ENCODE data around the gene NDUFAF8.

The NDUFAF8 gene

DNA sequence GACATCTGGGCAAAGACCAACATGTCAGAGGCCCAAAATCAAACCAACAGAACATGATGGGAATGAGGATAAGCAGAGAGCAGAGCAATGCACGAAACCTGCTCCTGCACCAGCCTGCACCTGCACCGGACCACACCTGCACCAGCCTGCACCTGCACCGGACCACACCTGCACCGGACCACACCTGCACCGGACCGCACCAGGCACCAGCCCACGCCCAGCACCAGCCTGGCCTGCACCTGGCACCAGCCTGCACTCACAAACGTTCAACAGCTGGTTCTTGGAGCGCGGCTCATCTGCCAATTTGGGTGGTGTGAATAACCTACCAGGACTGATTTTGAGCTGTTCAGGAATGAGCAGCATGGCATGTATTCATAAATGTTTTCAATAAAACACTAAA, 34.5 kb upstream of the NDUFAF8 start:
- TF ChIP-seq ISL1 (CRISPR knock-in tag; IDR thresholded peaks at IDR 0.05) = no peak
- TF ChIP-seq CSDC2 (CRISPR knock-in tag; IDR thresholded peaks at IDR 0.05) = no peak
- TF ChIP-seq ZC3H10 (CRISPR knock-in tag; IDR thresholded peaks at IDR 0.05) = no peak
- TF ChIP-seq, protein P1, sequence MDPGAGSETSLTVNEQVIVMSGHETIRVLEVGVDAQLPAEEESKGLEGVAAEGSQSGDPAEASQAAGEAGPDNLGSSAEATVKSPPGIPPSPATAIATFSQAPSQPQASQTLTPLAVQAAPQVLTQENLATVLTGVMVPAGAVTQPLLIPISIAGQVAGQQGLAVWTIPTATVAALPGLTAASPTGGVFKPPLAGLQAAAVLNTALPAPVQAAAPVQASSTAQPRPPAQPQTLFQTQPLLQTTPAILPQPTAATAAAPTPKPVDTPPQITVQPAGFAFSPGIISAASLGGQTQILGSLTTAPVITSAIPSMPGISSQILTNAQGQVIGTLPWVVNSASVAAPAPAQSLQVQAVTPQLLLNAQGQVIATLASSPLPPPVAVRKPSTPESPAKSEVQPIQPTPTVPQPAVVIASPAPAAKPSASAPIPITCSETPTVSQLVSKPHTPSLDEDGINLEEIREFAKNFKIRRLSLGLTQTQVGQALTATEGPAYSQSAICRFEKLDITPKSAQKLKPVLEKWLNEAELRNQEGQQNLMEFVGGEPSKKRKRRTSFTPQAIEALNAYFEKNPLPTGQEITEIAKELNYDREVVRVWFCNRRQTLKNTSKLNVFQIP (CRISPR knock-in tag; IDR thresholded peaks at IDR 0.05; ENCODE audit: borderline replicate concordance, low read depth) = no peak
- TF ChIP-seq ESRRG (CRISPR knock-in tag; IDR thresholded peaks at IDR 0.05) = no peak
- no peak for TF ChIP-seq SNAI2 (CRISPR knock-in tag; IDR thresholded peaks at IDR 0.05)
- TF ChIP-seq, protein P2, sequence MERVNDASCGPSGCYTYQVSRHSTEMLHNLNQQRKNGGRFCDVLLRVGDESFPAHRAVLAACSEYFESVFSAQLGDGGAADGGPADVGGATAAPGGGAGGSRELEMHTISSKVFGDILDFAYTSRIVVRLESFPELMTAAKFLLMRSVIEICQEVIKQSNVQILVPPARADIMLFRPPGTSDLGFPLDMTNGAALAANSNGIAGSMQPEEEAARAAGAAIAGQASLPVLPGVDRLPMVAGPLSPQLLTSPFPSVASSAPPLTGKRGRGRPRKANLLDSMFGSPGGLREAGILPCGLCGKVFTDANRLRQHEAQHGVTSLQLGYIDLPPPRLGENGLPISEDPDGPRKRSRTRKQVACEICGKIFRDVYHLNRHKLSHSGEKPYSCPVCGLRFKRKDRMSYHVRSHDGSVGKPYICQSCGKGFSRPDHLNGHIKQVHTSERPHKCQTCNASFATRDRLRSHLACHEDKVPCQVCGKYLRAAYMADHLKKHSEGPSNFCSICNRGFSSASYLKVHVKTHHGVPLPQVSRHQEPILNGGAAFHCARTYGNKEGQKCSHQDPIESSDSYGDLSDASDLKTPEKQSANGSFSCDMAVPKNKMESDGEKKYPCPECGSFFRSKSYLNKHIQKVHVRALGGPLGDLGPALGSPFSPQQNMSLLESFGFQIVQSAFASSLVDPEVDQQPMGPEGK (CRISPR knock-in tag; IDR thresholded peaks at IDR 0.05; ENCODE audit: borderline replicate concordance) = no peak
- TF ChIP-seq BACH2 (CRISPR knock-in tag; IDR thresholded peaks at IDR 0.05; ENCODE audit: borderline replicate concordance) = no peak
- TF ChIP-seq GLIS3 (CRISPR knock-in tag; IDR thresholded peaks at IDR 0.05) = no peak
- TF ChIP-seq RARB (CRISPR knock-in tag; IDR thresholded peaks at IDR 0.05) = no peak
- TF ChIP-seq, protein P3, sequence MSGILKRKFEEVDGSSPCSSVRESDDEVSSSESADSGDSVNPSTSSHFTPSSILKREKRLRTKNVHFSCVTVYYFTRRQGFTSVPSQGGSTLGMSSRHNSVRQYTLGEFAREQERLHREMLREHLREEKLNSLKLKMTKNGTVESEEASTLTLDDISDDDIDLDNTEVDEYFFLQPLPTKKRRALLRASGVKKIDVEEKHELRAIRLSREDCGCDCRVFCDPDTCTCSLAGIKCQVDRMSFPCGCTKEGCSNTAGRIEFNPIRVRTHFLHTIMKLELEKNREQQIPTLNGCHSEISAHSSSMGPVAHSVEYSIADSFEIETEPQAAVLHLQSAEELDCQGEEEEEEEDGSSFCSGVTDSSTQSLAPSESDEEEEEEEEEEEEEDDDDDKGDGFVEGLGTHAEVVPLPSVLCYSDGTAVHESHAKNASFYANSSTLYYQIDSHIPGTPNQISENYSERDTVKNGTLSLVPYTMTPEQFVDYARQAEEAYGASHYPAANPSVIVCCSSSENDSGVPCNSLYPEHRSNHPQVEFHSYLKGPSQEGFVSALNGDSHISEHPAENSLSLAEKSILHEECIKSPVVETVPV (CRISPR knock-in tag; IDR thresholded peaks at IDR 0.05) = no peak
- TF ChIP-seq TOX (CRISPR knock-in tag; IDR thresholded peaks at IDR 0.05; ENCODE audit: borderline replicate concordance) = no peak
- ATAC-seq = no peak

DNA sequence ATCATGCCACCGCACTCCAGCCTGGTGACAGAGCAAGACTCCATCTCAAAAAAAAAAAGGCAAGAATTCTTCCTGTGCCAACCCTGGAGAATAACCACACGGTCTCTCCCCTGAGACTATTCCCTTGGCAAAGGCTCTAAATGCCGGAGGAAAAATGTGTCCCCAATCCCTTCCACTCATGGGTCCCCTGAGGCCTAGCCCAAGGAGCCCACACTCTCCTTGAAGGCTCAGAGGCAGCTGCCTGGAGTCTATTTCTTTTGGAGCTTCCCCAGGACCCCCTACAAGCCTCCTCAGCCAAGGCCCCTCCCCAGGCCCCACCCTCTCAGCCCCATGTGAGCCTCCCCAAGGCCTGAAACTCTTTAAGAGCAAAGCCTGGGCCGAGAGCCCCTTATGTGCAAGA, 33.0 kb upstream of the NDUFAF8 start:
- TF ChIP-seq CSDC2 (CRISPR knock-in tag; IDR thresholded peaks at IDR 0.05) = no peak
- TF ChIP-seq, protein P2 (CRISPR knock-in tag; IDR thresholded peaks at IDR 0.05; ENCODE audit: borderline replicate concordance) = no peak
- TF ChIP-seq, protein P4, sequence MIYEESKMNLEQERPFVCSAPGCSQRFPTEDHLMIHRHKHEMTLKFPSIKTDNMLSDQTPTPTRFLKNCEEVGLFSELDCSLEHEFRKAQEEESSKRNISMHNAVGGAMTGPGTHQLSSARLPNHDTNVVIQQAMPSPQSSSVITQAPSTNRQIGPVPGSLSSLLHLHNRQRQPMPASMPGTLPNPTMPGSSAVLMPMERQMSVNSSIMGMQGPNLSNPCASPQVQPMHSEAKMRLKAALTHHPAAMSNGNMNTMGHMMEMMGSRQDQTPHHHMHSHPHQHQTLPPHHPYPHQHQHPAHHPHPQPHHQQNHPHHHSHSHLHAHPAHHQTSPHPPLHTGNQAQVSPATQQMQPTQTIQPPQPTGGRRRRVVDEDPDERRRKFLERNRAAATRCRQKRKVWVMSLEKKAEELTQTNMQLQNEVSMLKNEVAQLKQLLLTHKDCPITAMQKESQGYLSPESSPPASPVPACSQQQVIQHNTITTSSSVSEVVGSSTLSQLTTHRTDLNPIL (CRISPR knock-in tag; IDR thresholded peaks at IDR 0.05; ENCODE audit: low read depth) = no peak
- no peak for TF ChIP-seq TSHZ2 (CRISPR knock-in tag; IDR thresholded peaks at IDR 0.05)
- TF ChIP-seq ESRRG (CRISPR knock-in tag; IDR thresholded peaks at IDR 0.05) = no peak
- TF ChIP-seq ZNF565 (CRISPR knock-in tag; conservative IDR thresholded peaks at IDR 0.05; ENCODE audit: low read depth) = no peak
- no peak for TF ChIP-seq ZFP30 (CRISPR knock-in tag; IDR thresholded peaks at IDR 0.05)
- no peak for TF ChIP-seq ZC3H10 (CRISPR knock-in tag; IDR thresholded peaks at IDR 0.05)
- no peak for TF ChIP-seq TOX (CRISPR knock-in tag; IDR thresholded peaks at IDR 0.05; ENCODE audit: borderline replicate concordance)
- no peak for TF ChIP-seq ZNF70 (CRISPR knock-in tag; IDR thresholded peaks at IDR 0.05)
- no peak for TF ChIP-seq TCF4 (CRISPR knock-in tag; IDR thresholded peaks at IDR 0.05; ENCODE audit: borderline replicate concordance)
- TF ChIP-seq SNAI2 (CRISPR knock-in tag; IDR thresholded peaks at IDR 0.05) = no peak
- TF ChIP-seq ARNTL (CRISPR knock-in tag; IDR thresholded peaks at IDR 0.05; ENCODE audit: borderline replicate concordance, low read depth) = no peak
- TF ChIP-seq, protein P3 (CRISPR knock-in tag; IDR thresholded peaks at IDR 0.05) = no peak
- TF ChIP-seq BACH2 (CRISPR knock-in tag; IDR thresholded peaks at IDR 0.05; ENCODE audit: borderline replicate concordance) = no peak
- TF ChIP-seq GLIS3 (CRISPR knock-in tag; IDR thresholded peaks at IDR 0.05) = no peak
- no peak for TF ChIP-seq RARB (CRISPR knock-in tag; IDR thresholded peaks at IDR 0.05)
- no peak for ATAC-seq

Measured in SK-N-SH treated with all-trans-retinoic acid at 6 μM for 48 hours (cell line).